H1 (cell line): Measurements from ENCODE around the gene CHST3. TPM values are rescaled to one million over a fixed set of nuclear protein-coding genes. Genes with fewer than 3 reads are reported as not detected.

ENCODE experiments used
- ASH2L ChIP-seq: fragments of 200-600, 300-600 bp; sonication (generic); IDR thresholded peaks from one replicate; pipeline ENCODE4 v1.7.1; 2017; ENCODE audit warnings: low read length
- BRCA1 ChIP-seq: IDR thresholded peaks from 2 replicates; pipeline ENCODE4 v1.6.1; 2012; ENCODE audit warnings: low read depth, low read length, improper control_type of control experiment
- CHD7 ChIP-seq: fragments of 300-600 bp; sonication (generic); IDR thresholded peaks from 2 replicates; pipeline ENCODE4 v1.7.1; 2012; ENCODE audit warnings: low read length, moderate library complexity, mild to moderate bottlenecking, inconsistent platforms; ENCODE audit not compliant: insufficient replicate concordance
- JUND ChIP-seq: IDR thresholded peaks from 2 replicates; pipeline ENCODE4 v1.6.1; 2011; ENCODE audit warnings: mild to moderate bottlenecking, improper control_type of control experiment, low read length
- MAFK ChIP-seq: IDR thresholded peaks from 2 replicates; pipeline ENCODE4 v1.6.1; 2012; ENCODE audit warnings: low read depth, mild to moderate bottlenecking, improper control_type of control experiment, low read length
- RXRA ChIP-seq: IDR thresholded peaks from 2 replicates; pipeline ENCODE4 v1.6.1; 2011; ENCODE audit warnings: low read depth, mild to moderate bottlenecking, low read length, moderate library complexity; ENCODE audit not compliant: insufficient read depth
- TAF7 ChIP-seq: optimal IDR thresholded peaks from 2 replicates; pipeline ENCODE3; 2011; ENCODE audit warnings: low read depth, mild to moderate bottlenecking, inconsistent platforms, low read length, moderate library complexity, borderline replicate concordance
- USF2 ChIP-seq: IDR thresholded peaks from 2 replicates; pipeline ENCODE4 v1.6.1; 2011; ENCODE audit warnings: low read length, improper control_type of control experiment
- polyA plus RNA-seq, 7 experiments: library from polyadenylated mRNA; depleted of rRNA in 3 of 7; stranded (reverse) in 5 of 7; unstranded in 2 of 7; fragments of >200 nt in 5 of 7; fragments of 200-250 nt in 2 of 7; gene quantifications; 1 replicate in 5 of 7; 2 replicates in 1 of 7; 4 replicates in 1 of 7; pipeline versions ENCODE4 v1.2.1 to v1.2.3, GENCODE V29; 2011 to 2013; ENCODE audit warnings: missing spikeins in 2 of 7, mixed read lengths in 2 of 7
- total RNA-seq: library from RNA; stranded (reverse); fragmentation: NEBNext Ultra II Directional; extraction: Animal tissue kit (Norgen Biotek cat#: 25700); gene quantifications from 2 replicates; pipeline ENCODE4 v1.2.1, GENCODE V29; 2021

Gene CHST3
- total and polyA plus RNA-seq, 2 of the 8 experiments (the other 6 are each of a cell fraction or from before 2014, with no cell fraction given): 2.0 to 5.8 TPM

- TF ChIP-seq CHD7 (no peak), RXRA (no peak), MAFK (no peak), USF2 (no peak), BRCA1 (no peak), TAF7 (no peak), JUND (no peak), ASH2L (no peak)
These were observed 95.9 kb downstream of the CHST3 start (continued) for GRCh38 chr10:72059843-72060822.
